SK-N-SH (cell line): ENCODE results near the gene REG3G. TPM values are rescaled to one million over a fixed set of nuclear protein-coding genes. Genes with fewer than 3 reads are reported as not detected.

Experiments used
- CTCF ChIA-PET: fragments of 300-600, 350-600 bp; formaldehyde crosslinking; extraction: SDS; loops from one replicate; lab custom pipeline; 2021; lab: Yijun Ruan, JAX
- POLR2A ChIA-PET: fragments of 350-600 bp; sonication (Branson Sonifier 250); formaldehyde crosslinking; extraction: SDS; loops from one replicate; lab custom pipeline; 2020; ENCODE audit warnings: antibody characterized with exemption, inconsistent platforms; lab: Yijun Ruan, JAX
- DNase-seq: peaks from one replicate; pipeline ENCODE4 v3.0.0; 2012
- H2AFZ ChIP-seq: fragments of 200-600 bp; sonication (generic); 2 replicates; pipeline ENCODE4 v1.8.1; 2016; ENCODE audit warnings: antibody characterized with exemption, mild to moderate bottlenecking, low read depth
- H3F3A ChIP-seq: fragments of 200-600 bp; sonication (generic); replicated peaks from 2 replicates; pipeline ENCODE3; 2016; ENCODE audit warnings: antibody characterized with exemption, mild to moderate bottlenecking; ENCODE audit not compliant: insufficient read depth
- H3K27ac ChIP-seq, 2 experiments: fragments of 200-500 bp in 1 of 2; fragments of 200-600 bp in 1 of 2; sonication (Bioruptor generic) in 1 of 2; sonication (generic), shearing (Covaris generic) in 1 of 2; 2 replicates each; pipeline versions ENCODE4 v1.5.1 to v1.6.1; 2014 to 2016; ENCODE audit warnings: low read depth in 2 of 2, inconsistent platforms in 1 of 2, low read length in 1 of 2, mild to moderate bottlenecking in 1 of 2, mixed read lengths in 1 of 2
- H3K27me3 ChIP-seq: fragments of 200-600 bp; sonication (generic), shearing (Covaris generic); 2 replicates; pipeline ENCODE4 v1.6.1; 2016; ENCODE audit warnings: mixed run types; ENCODE audit not compliant: insufficient read depth
- H3K36me3 ChIP-seq, 2 experiments: fragments of 200-500 bp in 1 of 2; fragments of 200-600 bp in 1 of 2; sonication (Bioruptor generic) in 1 of 2; sonication (generic) in 1 of 2; replicated peaks in 1 of 2; 2 replicates each; pipeline versions ENCODE3 to v1.5.1; 2014 to 2016; ENCODE audit warnings: low read length in 1 of 2, mild to moderate bottlenecking in 1 of 2; ENCODE audit not compliant: insufficient read depth in 2 of 2, control insufficient read depth in 1 of 2
- H3K4me1 ChIP-seq, 2 experiments: fragments of 200-500 bp in 1 of 2; fragments of 200-600 bp in 1 of 2; sonication (Bioruptor generic) in 1 of 2; sonication (generic), shearing (Covaris generic) in 1 of 2; 2 replicates each; pipeline versions ENCODE4 v1.5.1 to v1.6.1; 2014 to 2016; ENCODE audit warnings: low read depth in 1 of 2, low read length in 1 of 2, mixed run types in 1 of 2; ENCODE audit not compliant: insufficient read depth in 2 of 2, control insufficient read depth in 1 of 2
- H3K4me2 ChIP-seq: fragments of 200-600 bp; sonication (generic), shearing (Covaris generic); 2 replicates; pipeline ENCODE4 v1.6.1; 2017; ENCODE audit warnings: mixed run types
- H3K4me3 ChIP-seq, 2 experiments: fragments of 200-500 bp in 1 of 2; fragments of 200-600 bp in 1 of 2; sonication (Bioruptor generic) in 1 of 2; sonication (generic), shearing (Covaris generic) in 1 of 2; 2 replicates each; pipeline versions ENCODE4 v1.5.1 to v1.8.1; 2014 to 2016; ENCODE audit warnings: low read depth in 2 of 2, inconsistent platforms in 1 of 2, low read length in 1 of 2, mild to moderate bottlenecking in 1 of 2, mixed read lengths in 1 of 2, moderate library complexity in 1 of 2
- H3K79me2 ChIP-seq: fragments of 200-600 bp; sonication (generic); 2 replicates; pipeline ENCODE4 v1.8.1; 2017; ENCODE audit warnings: mild to moderate bottlenecking; ENCODE audit not compliant: insufficient read depth
- H3K9ac ChIP-seq: fragments of 200-600 bp; sonication (generic); 2 replicates; pipeline ENCODE4 v1.6.1; 2017; ENCODE audit warnings: mixed run types
- H3K9me2 ChIP-seq: fragments of 200-600 bp; sonication (generic); 2 replicates; pipeline ENCODE4 v1.6.1; 2017; ENCODE audit warnings: mixed run types
- H3K9me3 ChIP-seq: fragments of 200-600 bp; sonication (generic); 2 replicates; pipeline ENCODE4 v1.6.1; 2017; ENCODE audit warnings: mixed run types, mild to moderate bottlenecking, moderate library complexity
- H4K20me1 ChIP-seq: fragments of 200-600 bp; sonication (generic); 2 replicates; pipeline ENCODE4 v1.6.1; 2017; ENCODE audit warnings: mild to moderate bottlenecking, mixed run types; ENCODE audit not compliant: insufficient read depth
- CHD2 ChIP-seq: fragments of 150-350 bp; IDR thresholded peaks from 2 replicates; pipeline ENCODE4 v1.6.1; 2018; ENCODE audit warnings: low read length; ENCODE audit not compliant: partially characterized antibody
- FOXM1 ChIP-seq: IDR thresholded peaks from 2 replicates; pipeline ENCODE4 v1.4.0; 2012; ENCODE audit warnings: low read depth, mild to moderate bottlenecking
- NRF1 ChIP-seq: IDR thresholded peaks from 2 replicates; pipeline ENCODE4 v1.6.1; 2012; ENCODE audit warnings: low read depth, mild to moderate bottlenecking, low read length
- RAD21 ChIP-seq: IDR thresholded peaks from 2 replicates; pipeline ENCODE4 v1.6.1; 2012; ENCODE audit warnings: mild to moderate bottlenecking, low read length
- RFX5 ChIP-seq: IDR thresholded peaks from 2 replicates; pipeline ENCODE4 v1.6.1; 2012; ENCODE audit warnings: mild to moderate bottlenecking, improper control_type of control experiment, low read length
- SIN3A ChIP-seq: IDR thresholded peaks from 2 replicates; pipeline ENCODE4 v1.6.1; 2012; ENCODE audit warnings: low read depth, mild to moderate bottlenecking, low read length, moderate library complexity, borderline replicate concordance
- SMC3 ChIP-seq: IDR thresholded peaks from 2 replicates; pipeline ENCODE4 v1.6.1; 2012; ENCODE audit warnings: low read depth, low read length, improper control_type of control experiment
- WGBS: methylation state at CpG from one replicate; pipeline ENCODE4 v1.1.6; 2017; ENCODE audit warnings: low lambda C conversion rate; 5-methylcytosine and 5-hydroxymethylcytosine counted together
- polyA plus RNA-seq, 3 experiments: library from polyadenylated mRNA; depleted of rRNA; stranded (reverse); fragments of >200 nt; gene quantifications; 2 replicates each; pipeline ENCODE4 v1.2.3, GENCODE V29; 2012
- TF ChIP-seq, protein P1 (sequence below): IDR thresholded peaks from 2 replicates; pipeline ENCODE4 v1.4.0; 2012; ENCODE audit warnings: low read depth, borderline replicate concordance
- TF ChIP-seq, protein P2 (sequence below): fragments of 150-350 bp; IDR thresholded peaks from 2 replicates; pipeline ENCODE4 v1.6.1; 2017; ENCODE audit warnings: antibody characterized with exemption, low read length, low read depth, borderline replicate concordance
- TF ChIP-seq, protein P3 (sequence below): fragments of 200-600 bp; sonication (generic); IDR thresholded peaks from 2 replicates; pipeline ENCODE4 v1.6.1; 2017; ENCODE audit warnings: antibody characterized with exemption, mild to moderate bottlenecking, moderate library complexity
- TF ChIP-seq, protein P4 (sequence below): IDR thresholded peaks from 2 replicates; pipeline ENCODE4 v1.4.0; 2012; ENCODE audit warnings: low read depth, borderline replicate concordance

REG3G gene
- polyA plus RNA-seq, 1 of the 3 experiments (the other 2 are of a cell fraction): not detected

DNA sequence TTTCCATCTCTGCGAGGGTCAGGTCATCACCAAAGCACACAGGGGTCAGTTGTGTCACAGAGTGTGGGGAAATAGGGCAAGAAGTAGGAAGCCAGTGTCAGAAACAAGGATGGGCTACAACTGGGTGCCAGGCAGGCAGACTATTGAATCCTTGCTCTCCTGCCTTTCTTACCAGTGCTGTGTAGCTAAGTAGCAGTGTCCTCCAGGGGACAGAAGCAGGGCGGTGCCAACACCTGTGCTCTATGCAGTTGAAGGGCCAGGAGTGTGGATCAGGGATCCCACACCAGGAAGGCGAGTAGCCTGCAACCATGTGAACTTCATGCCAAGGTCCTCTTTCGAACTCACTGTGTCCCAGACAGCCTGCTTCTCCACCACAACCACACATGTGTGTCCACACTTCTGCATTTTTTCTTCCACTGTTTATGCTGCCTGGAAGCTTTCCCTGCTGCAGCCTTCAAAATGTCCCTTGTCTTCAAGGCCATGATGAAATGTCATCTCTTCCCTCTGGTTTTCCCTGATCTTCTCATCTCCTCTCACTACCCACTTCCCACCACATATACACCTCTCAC is 25.4 kb upstream of the REG3G start:
- H3K36me3 ChIP-seq: no peaks in the 10 kb centered on the region
- DNase-seq: no peak
- TF ChIP-seq, protein P1, sequence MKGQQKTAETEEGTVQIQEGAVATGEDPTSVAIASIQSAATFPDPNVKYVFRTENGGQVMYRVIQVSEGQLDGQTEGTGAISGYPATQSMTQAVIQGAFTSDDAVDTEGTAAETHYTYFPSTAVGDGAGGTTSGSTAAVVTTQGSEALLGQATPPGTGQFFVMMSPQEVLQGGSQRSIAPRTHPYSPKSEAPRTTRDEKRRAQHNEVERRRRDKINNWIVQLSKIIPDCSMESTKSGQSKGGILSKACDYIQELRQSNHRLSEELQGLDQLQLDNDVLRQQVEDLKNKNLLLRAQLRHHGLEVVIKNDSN: no peak
- no peak for TF ChIP-seq RFX5
- TF ChIP-seq SMC3: no peak
- TF ChIP-seq, protein P2, sequence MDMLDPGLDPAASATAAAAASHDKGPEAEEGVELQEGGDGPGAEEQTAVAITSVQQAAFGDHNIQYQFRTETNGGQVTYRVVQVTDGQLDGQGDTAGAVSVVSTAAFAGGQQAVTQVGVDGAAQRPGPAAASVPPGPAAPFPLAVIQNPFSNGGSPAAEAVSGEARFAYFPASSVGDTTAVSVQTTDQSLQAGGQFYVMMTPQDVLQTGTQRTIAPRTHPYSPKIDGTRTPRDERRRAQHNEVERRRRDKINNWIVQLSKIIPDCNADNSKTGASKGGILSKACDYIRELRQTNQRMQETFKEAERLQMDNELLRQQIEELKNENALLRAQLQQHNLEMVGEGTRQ: no peak
- TF ChIP-seq NRF1: no peak
- TF ChIP-seq RAD21: no peak
- no peak for TF ChIP-seq FOXM1
- POLR2A ChIA-PET: no interaction called here
- no peak overlapping the region for H3K4me2 ChIP-seq
- H3K79me2 ChIP-seq: no peaks in the 10 kb centered on the region
- peaks cover 0 to 20% of the 10 kb centered on the region in 2 experiments; a peak in 2 of 4 replicates for H3K4me1 ChIP-seq
- 6% methylated on average over 2 of the region's 4 CpGs for whole genome bisulfite sequencing
- no peaks in the 10 kb centered on the region for H3K27me3 ChIP-seq
- no peak overlapping the region for H2AFZ ChIP-seq
- no peak overlapping the region for H3K4me3 ChIP-seq
- H3K27ac ChIP-seq: no peak overlapping the region
- H3F3A ChIP-seq: no peaks in the 10 kb centered on the region
- no peaks in the 10 kb centered on the region for H3K9me3 ChIP-seq
- no peak overlapping the region for H3K9ac ChIP-seq
- CTCF ChIA-PET: interaction anchor here (0.9 to 3.8 kb wide), 5 partner anchors 11 to 1478 kb away, joined by 3 to 24 read pairs (median 3); partner anchors contain the start of gene LRRTM4
- no peaks in the 10 kb centered on the region for H4K20me1 ChIP-seq
- H3K9me2 ChIP-seq: no peaks in the 10 kb centered on the region

DNA sequence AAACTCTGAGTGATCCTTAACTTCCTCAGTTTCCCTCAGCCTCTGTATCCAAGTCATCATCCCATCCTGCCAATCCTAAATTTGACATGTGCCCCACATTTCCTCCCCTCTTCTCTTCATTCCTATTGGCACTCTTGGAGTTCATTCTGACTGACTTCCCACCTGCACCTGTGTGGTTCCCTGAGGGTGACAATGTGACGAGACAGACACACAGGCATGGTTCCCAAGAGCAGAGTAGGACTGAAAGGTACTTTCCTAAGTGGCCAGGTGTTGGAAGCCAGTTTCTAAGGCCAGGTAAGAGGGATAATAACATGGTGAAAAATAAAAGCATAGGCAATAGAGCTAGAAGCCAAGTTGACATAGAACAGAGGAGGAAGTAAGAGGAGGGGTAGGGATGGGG is 24.2 kb upstream of the REG3G start:
- Histone ChIP-seq H3K36me3 (no peaks in the 10 kb centered on the region), H3F3A (no peaks in the 10 kb centered on the region), H3K9me2 (no peaks in the 10 kb centered on the region), H3K27me3 (no peaks in the 10 kb centered on the region), H3K4me1 (peaks cover 0 to 28% of the 10 kb centered on the region in 2 experiments; a peak in 2 of 4 replicates), H3K4me3 (no peak overlapping the region), H3K4me2 (no peak overlapping the region), H3K9me3 (no peaks in the 10 kb centered on the region), H3K9ac (no peak overlapping the region), H4K20me1 (no peaks in the 10 kb centered on the region), H3K79me2 (no peaks in the 10 kb centered on the region), H2AFZ (no peak overlapping the region), H3K27ac (no peak overlapping the region)
- TF ChIP-seq, protein P3, sequence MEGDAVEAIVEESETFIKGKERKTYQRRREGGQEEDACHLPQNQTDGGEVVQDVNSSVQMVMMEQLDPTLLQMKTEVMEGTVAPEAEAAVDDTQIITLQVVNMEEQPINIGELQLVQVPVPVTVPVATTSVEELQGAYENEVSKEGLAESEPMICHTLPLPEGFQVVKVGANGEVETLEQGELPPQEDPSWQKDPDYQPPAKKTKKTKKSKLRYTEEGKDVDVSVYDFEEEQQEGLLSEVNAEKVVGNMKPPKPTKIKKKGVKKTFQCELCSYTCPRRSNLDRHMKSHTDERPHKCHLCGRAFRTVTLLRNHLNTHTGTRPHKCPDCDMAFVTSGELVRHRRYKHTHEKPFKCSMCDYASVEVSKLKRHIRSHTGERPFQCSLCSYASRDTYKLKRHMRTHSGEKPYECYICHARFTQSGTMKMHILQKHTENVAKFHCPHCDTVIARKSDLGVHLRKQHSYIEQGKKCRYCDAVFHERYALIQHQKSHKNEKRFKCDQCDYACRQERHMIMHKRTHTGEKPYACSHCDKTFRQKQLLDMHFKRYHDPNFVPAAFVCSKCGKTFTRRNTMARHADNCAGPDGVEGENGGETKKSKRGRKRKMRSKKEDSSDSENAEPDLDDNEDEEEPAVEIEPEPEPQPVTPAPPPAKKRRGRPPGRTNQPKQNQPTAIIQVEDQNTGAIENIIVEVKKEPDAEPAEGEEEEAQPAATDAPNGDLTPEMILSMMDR: no peak
- TF ChIP-seq CHD2 (no peak), RFX5 (no peak), SIN3A (no peak)
- TF ChIP-seq, protein P4, sequence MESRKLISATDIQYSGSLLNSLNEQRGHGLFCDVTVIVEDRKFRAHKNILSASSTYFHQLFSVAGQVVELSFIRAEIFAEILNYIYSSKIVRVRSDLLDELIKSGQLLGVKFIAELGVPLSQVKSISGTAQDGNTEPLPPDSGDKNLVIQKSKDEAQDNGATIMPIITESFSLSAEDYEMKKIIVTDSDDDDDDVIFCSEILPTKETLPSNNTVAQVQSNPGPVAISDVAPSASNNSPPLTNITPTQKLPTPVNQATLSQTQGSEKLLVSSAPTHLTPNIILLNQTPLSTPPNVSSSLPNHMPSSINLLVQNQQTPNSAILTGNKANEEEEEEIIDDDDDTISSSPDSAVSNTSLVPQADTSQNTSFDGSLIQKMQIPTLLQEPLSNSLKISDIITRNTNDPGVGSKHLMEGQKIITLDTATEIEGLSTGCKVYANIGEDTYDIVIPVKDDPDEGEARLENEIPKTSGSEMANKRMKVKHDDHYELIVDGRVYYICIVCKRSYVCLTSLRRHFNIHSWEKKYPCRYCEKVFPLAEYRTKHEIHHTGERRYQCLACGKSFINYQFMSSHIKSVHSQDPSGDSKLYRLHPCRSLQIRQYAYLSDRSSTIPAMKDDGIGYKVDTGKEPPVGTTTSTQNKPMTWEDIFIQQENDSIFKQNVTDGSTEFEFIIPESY: no peak
- POLR2A ChIA-PET: no interaction called here
- DNase-seq: no peak
- CTCF ChIA-PET: interaction anchor here (3.8 kb wide), 1 partner anchor 12 kb away, joined by 24 read pairs; no protein-coding TSS in a partner anchor
- 12% methylated on average over 1 of the region's 1 CpG for WGBS
